DND-41 (cell line): ENCODE results near the gene BIRC7.

ENCODE experiments used
- ATAC-seq: fragments of 200-7000 bp; cut with Tn5 transposase; 3 replicates; pipeline ENCODE4 v1.9.1; 2021; ENCODE audit warnings: low read depth; ENCODE audit not compliant: insufficient read depth
- DNase-seq: peaks from one replicate; pipeline ENCODE4 v3.0.0-alpha.2; 2020
- H2AFZ ChIP-seq: 2 replicates; pipeline ENCODE4 v1.6.0; 2012; ENCODE audit warnings: low read depth, low read length
- H3K27ac ChIP-seq: 2 replicates; pipeline ENCODE4 v1.5.1; 2012; ENCODE audit warnings: low read length, inconsistent platforms
- H3K27me3 ChIP-seq: fragments of 200-600 bp; sonication (generic); 2 replicates; pipeline ENCODE4 v1.6.0; 2012; ENCODE audit warnings: low read length, mild to moderate bottlenecking, inconsistent platforms; ENCODE audit not compliant: insufficient read depth, poor library complexity
- H3K36me3 ChIP-seq: 2 replicates; pipeline ENCODE4 v1.5.1; 2012; ENCODE audit warnings: low read length, inconsistent platforms; ENCODE audit not compliant: insufficient read depth
- H3K4me1 ChIP-seq: 2 replicates; pipeline ENCODE4 v1.5.1; 2012; ENCODE audit warnings: mild to moderate bottlenecking, low read length; ENCODE audit not compliant: insufficient read depth
- H3K4me2 ChIP-seq: 2 replicates; pipeline ENCODE4 v1.6.0; 2012; ENCODE audit warnings: mild to moderate bottlenecking, moderate library complexity, low read length, inconsistent platforms; ENCODE audit not compliant: insufficient read depth
- H3K4me3 ChIP-seq, 2 experiments: fragments of 200-600 bp in 1 of 2; shearing (Covaris generic) in 1 of 2; 2 replicates each; pipeline ENCODE4 v1.5.1; 2012 to 2016; ENCODE audit warnings: inconsistent platforms in 2 of 2, low read length in 2 of 2, mild to moderate bottlenecking in 2 of 2, low read depth in 1 of 2, moderate library complexity in 1 of 2
- H3K79me2 ChIP-seq: 2 replicates; pipeline ENCODE4 v1.6.0; 2012; ENCODE audit warnings: low read length, inconsistent platforms; ENCODE audit not compliant: insufficient read depth
- H3K9ac ChIP-seq: 2 replicates; pipeline ENCODE4 v1.6.0; 2012; ENCODE audit warnings: low read depth, mild to moderate bottlenecking, inconsistent platforms, low read length, moderate library complexity
- H3K9me3 ChIP-seq: 2 replicates; pipeline ENCODE4 v1.5.1; 2012; ENCODE audit warnings: low read length, moderate library complexity, mild to moderate bottlenecking, inconsistent platforms; ENCODE audit not compliant: insufficient read depth, severe bottlenecking
- H4K20me1 ChIP-seq: 2 replicates; pipeline ENCODE4 v1.6.0; 2012; ENCODE audit warnings: low read length; ENCODE audit not compliant: insufficient read depth
- EZH2 ChIP-seq: IDR thresholded peaks from 3 replicates; pipeline ENCODE4 v1.6.1; 2012; ENCODE audit warnings: borderline replicate concordance, low read depth, mild to moderate bottlenecking, moderate library complexity, low read length, inconsistent platforms; ENCODE audit not compliant: severe bottlenecking
- TF ChIP-seq, protein P1 (sequence below): IDR thresholded peaks from 2 replicates; pipeline ENCODE4 v1.5.1; 2012; ENCODE audit warnings: borderline replicate concordance, low read length, moderate library complexity, mild to moderate bottlenecking; ENCODE audit not compliant: poor library complexity, severe bottlenecking; ENCODE audit errors: extremely low read depth

The BIRC7 gene

DNA sequence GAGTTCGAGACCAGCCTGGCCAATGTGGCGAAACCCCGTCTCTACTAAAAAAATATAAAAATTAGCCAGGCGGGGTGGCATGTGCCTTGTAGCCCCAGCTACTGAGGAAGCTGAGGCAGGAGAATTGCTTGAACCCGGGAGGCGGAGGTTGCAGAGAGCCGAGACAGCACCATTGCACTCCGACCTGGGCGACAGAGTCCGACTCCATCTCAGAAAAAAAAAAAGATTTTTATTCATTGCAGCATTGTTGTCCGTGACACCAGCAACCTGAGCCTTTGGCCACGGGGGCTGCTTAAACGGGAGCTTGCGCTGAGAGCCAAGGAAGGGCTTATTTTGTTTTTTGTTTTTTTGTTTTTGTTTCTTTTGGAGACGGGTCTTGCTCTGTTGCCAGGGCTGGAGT lies 44.2 kb downstream of the BIRC7 start:
- no peak for TF ChIP-seq EZH2
- TF ChIP-seq, protein P1, sequence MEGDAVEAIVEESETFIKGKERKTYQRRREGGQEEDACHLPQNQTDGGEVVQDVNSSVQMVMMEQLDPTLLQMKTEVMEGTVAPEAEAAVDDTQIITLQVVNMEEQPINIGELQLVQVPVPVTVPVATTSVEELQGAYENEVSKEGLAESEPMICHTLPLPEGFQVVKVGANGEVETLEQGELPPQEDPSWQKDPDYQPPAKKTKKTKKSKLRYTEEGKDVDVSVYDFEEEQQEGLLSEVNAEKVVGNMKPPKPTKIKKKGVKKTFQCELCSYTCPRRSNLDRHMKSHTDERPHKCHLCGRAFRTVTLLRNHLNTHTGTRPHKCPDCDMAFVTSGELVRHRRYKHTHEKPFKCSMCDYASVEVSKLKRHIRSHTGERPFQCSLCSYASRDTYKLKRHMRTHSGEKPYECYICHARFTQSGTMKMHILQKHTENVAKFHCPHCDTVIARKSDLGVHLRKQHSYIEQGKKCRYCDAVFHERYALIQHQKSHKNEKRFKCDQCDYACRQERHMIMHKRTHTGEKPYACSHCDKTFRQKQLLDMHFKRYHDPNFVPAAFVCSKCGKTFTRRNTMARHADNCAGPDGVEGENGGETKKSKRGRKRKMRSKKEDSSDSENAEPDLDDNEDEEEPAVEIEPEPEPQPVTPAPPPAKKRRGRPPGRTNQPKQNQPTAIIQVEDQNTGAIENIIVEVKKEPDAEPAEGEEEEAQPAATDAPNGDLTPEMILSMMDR: no peak
- no peak for DNase-seq
- Histone ChIP-seq H3K27ac (no peak overlapping the region), H3K79me2 (peaks cover 35% of the 10 kb centered on the region), H3K4me3 (no peak overlapping the region), H3K36me3 (peaks cover 92% of the 10 kb centered on the region), H4K20me1 (peaks cover 38% of the 10 kb centered on the region), H3K9ac (no peak overlapping the region), H2AFZ (no peak overlapping the region), H3K4me1 (peaks cover 28% of the 10 kb centered on the region), H3K9me3 (no peaks in the 10 kb centered on the region), H3K4me2 (no peak overlapping the region), H3K27me3 (no peaks in the 10 kb centered on the region)
- no peak for ATAC-seq

DNA sequence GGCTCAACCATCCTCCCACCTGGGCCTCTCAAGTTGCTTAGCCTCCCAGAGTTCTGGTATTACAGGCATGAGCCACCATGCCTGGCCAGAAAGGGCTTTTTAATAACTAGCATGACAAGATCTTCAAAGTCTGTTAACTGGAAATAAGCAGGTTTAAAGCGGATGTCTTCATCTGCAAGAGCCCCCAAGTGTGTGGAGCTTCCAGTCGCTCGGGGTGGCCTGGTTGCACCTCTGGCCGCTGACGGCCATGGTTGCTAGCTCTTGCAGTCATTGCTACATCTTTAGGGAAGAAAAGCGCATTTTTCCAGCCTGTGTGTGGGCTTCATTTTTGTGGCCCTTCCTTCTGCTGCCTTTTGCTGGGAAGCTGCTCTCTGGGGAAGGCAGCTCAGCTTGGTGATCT lies 44.7 kb downstream of the BIRC7 start:
- ATAC-seq: no peak
- Histone ChIP-seq H3K4me3 (no peak overlapping the region), H3K4me1 (peaks cover 28% of the 10 kb centered on the region), H3K9ac (no peak overlapping the region; the same call in 1 of the 2 replicates), H3K9me3 (no peaks in the 10 kb centered on the region), H3K36me3 (peaks cover 91% of the 10 kb centered on the region), H2AFZ (no peak overlapping the region), H3K79me2 (peaks cover 32% of the 10 kb centered on the region), H3K27ac (no peak overlapping the region), H3K27me3 (no peaks in the 10 kb centered on the region), H3K4me2 (no peak overlapping the region), H4K20me1 (peaks cover 34% of the 10 kb centered on the region)
- TF ChIP-seq EZH2: no peak
- TF ChIP-seq, protein P1: no peak
- no peak for DNase-seq

DNA sequence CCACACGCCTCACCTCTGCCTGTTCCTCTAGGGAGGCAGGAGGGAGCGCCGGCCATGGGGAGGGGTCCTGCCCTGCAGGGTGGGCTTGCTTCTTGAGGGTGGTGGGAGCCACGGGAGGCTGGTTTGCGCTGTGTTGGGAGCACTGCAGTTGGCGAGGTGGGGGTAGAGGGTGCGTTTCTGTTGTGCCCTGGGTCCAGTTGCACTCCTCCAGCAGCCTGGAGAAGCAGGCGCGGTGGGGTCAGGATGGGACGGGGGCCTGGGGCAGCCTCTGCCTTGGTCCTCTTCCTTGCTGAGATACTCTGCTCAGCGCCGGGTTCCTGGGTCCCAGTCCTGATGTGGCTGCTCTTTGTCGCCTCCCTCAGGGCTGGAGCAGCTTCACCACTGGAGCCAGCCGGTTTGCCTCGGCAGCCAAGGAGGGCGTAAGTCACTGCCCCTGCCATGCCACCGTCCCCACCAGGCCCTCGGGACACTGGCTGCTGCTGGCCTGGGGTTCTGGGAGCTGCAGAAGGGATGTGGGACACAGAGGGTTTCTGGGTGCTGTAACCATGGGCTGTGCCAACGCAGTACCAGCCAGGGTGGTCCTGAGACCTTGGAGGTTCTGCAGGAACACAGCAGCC lies 45.3 kb downstream of the BIRC7 start:
- Histone ChIP-seq H3K27me3 (no peaks in the 10 kb centered on the region), H3K27ac (no peak overlapping the region), H3K79me2 (peaks cover 31% of the 10 kb centered on the region), H3K4me3 (no peak overlapping the region), H3K9ac (no peak overlapping the region), H4K20me1 (peaks cover 27% of the 10 kb centered on the region), H3K9me3 (no peaks in the 10 kb centered on the region), H3K4me2 (no peak overlapping the region), H3K4me1 (peaks cover 32% of the 10 kb centered on the region), H2AFZ (no peak overlapping the region), H3K36me3 (peaks cover 91% of the 10 kb centered on the region)
- ATAC-seq (no peak), DNase-seq (no peak)
- TF ChIP-seq EZH2: no peak
- TF ChIP-seq, protein P1: peak; percentile 63
